ENCODE measurements around the gene INTS11.

- no peak for TF ChIP-seq CTCF (IDR thresholded peaks at IDR 0.05)
- no peak for TF ChIP-seq POLR2AphosphoS5 (IDR thresholded peaks at IDR 0.05)
- TF ChIP-seq POLR2A (IDR thresholded peaks at IDR 0.05) = no peak
- no peak for TF ChIP-seq EP300 (IDR thresholded peaks at IDR 0.05)
Measured at GRCh38 chr1:1302951-1303509, 21.4 kb downstream of the INTS11 start.

All from stomach (tissue), 4 donors.